ENCODE measurements around the gene CIITA.

DNA sequence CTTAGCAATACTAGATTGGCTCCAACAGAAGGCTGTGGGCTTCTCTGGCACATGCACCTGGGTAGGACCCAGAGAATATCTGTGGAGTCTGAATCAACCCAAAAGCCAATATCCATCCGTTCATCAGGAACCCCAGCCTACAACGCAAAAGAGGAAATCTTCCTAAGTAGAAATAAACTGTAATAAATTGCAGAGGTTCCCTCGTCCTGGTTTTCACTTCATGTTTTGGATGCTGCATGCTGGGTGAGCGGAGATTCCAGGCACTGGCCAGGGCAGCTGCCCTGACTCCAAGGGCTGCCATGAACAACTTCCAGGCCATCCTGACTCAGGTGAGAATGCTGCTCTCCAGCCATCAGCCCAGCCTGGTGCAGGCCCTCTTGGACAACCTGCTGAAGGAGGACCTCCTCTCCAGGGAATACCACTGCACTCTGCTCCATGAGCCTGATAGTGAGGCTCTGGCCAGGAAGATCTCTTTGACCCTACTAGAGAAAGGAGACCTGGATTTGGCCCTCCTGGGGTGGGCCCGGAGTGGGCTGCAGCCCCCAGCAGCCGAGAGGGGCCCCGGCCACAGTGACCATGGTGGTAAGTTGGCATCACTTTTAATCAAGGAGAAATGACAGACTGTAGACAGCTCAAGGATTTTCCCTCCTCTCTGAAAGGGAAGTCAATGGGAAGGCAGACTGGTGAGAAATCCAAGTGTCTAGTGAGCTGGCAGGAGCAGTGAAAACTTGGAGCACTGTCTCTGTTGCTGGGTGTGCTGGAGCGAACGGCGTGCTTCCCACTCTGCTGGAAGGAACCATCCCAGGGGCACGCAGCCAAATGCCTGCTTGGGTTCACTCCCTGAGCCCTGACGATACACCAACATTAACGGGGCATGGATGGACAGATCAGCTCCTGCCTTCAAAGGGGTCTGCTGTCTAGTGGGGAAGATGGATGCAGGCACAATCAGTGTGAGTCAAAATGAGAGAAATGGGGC, 10.7 kb upstream of the CIITA start:
- TF ChIP-seq, protein P1, sequence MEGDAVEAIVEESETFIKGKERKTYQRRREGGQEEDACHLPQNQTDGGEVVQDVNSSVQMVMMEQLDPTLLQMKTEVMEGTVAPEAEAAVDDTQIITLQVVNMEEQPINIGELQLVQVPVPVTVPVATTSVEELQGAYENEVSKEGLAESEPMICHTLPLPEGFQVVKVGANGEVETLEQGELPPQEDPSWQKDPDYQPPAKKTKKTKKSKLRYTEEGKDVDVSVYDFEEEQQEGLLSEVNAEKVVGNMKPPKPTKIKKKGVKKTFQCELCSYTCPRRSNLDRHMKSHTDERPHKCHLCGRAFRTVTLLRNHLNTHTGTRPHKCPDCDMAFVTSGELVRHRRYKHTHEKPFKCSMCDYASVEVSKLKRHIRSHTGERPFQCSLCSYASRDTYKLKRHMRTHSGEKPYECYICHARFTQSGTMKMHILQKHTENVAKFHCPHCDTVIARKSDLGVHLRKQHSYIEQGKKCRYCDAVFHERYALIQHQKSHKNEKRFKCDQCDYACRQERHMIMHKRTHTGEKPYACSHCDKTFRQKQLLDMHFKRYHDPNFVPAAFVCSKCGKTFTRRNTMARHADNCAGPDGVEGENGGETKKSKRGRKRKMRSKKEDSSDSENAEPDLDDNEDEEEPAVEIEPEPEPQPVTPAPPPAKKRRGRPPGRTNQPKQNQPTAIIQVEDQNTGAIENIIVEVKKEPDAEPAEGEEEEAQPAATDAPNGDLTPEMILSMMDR (optimal IDR thresholded peaks at IDR 0.05 in 1 of 3, IDR thresholded peaks at IDR 0.05 in 1 of 3, conservative IDR thresholded peaks at IDR 0.05 in 1 of 3; ENCODE audit: extremely low read depth in 1 of 3, insufficient read depth in 2 of 3, low read length in 3 of 3) = no peak
- TF ChIP-seq EZH2 (IDR thresholded peaks at IDR 0.05; ENCODE audit: low read length) = no peak

Data from keratinocyte (primary cell).